Fibroblast of upper back skin (primary cell): ENCODE data around the gene HCST.

Experiments used
- DNase-seq: peaks from one replicate; pipeline ENCODE4 v3.0.0-alpha.2; 2013

Gene HCST

DNA sequence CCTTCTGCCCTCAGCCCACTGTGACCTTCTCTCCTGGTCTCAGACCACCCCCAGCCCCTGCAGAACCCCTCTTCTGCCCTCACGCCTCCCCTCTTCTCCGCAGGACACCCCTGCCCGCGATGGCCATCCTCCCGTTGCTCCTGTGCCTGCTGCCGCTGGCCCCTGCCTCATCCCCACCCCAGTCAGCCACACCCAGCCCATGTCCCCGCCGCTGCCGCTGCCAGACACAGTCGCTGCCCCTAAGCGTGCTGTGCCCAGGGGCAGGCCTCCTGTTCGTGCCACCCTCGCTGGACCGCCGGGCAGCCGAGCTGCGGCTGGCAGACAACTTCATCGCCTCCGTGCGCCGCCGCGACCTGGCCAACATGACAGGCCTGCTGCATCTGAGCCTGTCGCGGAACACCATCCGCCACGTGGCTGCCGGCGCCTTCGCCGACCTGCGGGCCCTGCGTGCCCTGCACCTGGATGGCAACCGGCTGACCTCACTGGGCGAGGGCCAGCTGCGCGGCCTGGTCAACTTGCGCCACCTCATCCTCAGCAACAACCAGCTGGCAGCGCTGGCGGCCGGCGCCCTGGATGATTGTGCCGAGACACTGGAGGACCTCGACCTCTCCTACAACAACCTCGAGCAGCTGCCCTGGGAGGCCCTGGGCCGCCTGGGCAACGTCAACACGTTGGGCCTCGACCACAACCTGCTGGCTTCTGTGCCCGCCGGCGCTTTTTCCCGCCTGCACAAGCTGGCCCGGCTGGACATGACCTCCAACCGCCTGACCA lies 37.2 kb downstream of the HCST start:
- no peak for DNase-seq

DNA sequence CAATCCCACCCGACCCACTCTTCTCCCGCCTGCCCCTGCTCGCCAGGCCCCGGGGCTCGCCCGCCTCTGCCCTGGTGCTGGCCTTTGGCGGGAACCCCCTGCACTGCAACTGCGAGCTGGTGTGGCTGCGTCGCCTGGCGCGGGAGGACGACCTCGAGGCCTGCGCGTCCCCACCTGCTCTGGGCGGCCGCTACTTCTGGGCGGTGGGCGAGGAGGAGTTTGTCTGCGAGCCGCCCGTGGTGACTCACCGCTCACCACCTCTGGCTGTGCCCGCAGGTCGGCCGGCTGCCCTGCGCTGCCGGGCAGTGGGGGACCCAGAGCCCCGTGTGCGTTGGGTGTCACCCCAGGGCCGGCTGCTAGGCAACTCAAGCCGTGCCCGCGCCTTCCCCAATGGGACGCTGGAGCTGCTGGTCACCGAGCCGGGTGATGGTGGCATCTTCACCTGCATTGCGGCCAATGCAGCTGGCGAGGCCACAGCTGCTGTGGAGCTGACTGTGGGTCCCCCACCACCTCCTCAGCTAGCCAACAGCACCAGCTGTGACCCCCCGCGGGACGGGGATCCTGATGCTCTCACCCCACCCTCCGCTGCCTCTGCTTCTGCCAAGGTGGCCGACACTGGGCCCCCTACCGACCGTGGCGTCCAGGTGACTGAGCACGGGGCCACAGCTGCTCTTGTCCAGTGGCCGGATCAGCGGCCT lies 37.9 kb downstream of the HCST start:
- DNase-seq = no peak

DNA sequence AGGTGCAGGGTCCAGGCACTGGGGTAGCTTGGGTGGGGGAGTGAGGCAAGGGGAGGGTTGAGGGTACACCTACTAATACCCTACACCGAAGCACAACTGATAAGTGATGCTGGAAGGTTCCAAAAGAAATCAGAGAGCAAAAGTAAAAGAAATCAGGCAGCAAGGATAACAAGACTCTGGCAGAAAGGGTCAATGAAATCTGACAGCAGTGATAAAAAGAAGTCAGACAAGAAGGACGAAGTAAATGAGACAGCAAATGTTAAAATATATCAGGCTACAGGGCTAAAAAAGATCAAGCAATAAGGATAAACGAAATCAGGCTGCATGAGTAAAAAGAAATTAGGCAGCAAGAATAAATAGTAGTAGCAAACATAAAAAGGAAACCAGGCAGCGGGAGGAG lies 38.5 kb downstream of the HCST start:
- DNase-seq = no peak

DNA sequence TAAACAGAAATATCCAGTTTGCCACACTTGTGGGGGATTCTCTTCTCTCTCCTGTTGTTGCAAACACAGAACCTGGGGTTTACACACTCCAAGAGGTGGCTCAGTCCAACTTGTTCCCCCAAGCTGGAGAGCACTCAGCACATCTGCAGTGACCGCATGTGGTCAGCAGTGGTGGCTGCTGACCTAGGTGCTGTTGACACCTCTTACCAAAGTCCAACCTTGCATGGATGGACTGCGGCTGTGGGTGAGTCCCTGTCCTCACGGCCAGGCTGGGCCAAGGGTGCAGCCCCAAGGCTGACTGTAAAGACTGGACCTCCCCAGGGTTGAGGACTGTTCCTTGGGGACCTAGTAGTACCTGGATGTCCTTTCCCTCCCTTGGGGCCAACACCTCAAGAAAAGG lies 39.9 kb downstream of the HCST start:
- no peak for DNase-seq

DNA sequence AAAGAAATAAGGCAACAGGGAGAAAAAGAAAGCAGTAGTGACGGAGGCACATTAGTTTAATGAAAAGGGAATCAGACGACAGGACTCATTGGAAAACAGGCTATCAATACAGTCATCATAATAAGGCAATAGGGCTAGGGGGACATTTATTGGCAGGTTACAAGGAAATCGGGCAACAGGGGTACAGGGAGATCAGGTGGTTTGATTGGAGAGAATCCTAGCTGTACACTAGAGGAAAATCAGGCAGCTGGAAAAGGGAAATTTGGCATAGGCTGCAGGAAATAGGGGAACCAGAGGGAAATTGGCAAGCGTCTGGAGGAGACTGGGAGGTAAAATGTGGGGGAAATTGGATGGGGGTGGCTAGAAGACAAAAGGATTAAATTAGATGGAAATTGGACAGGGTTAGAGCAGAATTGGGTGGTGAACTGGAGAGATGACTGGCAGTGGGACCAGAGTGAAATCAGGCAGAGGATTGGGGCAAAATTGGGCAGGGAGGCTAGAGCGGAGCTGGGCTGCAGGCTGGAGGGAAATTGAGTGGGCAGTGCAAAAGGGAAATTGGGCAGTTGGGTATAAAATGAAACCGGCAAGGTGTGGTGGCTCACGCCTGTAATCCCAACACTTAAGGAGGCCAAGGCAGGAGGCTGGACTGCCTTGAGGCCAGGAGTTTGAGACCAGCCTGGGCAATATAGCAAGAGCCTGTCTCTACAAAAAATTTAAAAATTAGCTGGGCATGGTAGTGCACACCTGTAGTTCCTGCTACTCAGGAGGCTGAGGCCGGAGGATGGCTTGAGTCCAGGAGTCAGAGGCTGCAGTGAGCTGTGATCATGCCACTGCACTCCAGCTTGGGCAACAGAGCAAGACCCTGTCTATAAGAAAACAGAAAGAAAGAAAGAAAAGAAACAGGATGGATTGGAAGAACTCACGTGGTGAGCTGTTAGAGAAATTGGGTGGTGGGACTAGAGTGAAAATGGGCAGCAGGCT lies 41.3 kb downstream of the HCST start:
- DNase-seq = no peak

DNA sequence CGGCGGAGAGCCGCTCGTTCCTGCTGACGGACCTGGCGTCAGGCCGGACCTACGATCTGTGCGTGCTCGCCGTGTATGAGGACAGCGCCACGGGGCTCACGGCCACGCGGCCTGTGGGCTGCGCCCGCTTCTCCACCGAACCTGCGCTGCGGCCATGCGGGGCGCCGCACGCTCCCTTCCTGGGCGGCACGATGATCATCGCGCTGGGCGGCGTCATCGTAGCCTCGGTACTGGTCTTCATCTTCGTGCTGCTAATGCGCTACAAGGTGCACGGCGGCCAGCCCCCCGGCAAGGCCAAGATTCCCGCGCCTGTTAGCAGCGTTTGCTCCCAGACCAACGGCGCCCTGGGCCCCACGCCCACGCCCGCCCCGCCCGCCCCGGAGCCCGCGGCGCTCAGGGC lies 42.2 kb downstream of the HCST start:
- no peak for DNase-seq

DNA sequence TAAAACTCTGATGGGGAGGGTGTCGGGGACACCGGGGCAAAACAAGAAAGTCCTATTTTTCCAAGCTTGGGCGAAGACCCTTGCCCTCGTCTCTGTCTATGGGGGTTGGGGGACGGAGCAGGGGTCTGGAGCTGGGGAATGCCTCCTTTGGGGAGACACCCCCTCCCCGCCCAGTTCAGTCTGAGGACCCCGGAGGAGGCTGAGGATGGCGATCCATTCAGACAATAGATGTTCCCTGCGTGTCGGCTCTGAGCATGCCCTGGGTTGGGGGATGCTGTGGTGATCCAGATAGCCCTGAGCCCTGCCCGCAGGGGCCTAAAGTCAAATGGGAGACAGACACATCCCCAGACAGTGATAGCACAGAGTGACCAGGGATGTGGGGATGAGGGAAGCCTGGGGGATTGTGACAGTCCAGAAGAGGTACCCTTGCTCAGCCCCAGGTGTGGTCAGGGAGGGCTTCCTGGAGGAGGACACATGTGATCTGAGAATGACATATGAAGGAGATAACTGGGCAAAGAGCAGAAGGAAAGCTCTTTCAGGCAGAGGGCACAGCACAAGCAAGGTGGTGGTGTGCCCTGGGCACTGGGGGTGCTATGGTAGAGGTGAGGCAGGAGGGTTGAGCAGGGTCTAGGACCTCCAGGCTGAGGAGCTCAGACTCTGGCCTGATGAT lies 42.9 kb downstream of the HCST start:
- DNase-seq = no peak

DNA sequence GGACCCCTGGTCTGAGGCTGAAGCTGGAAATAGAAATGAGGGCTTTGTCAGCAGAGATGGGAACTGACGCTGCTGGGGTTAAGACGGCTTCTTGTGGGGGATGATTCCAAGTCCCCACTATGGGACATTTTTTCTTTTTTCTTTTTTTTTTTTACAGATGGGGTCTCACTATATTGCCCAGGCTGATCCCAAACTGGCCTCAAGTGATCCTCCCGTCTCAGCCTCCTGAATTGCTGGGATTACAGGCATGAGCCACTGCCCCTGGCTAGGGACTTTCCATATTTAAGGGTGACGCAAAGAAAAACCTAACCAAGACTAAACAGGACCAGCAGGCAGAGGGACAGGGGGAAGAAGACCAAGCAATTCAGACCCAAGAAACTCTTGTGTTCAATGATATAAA lies 43.9 kb downstream of the HCST start:
- no peak for DNase-seq

DNA sequence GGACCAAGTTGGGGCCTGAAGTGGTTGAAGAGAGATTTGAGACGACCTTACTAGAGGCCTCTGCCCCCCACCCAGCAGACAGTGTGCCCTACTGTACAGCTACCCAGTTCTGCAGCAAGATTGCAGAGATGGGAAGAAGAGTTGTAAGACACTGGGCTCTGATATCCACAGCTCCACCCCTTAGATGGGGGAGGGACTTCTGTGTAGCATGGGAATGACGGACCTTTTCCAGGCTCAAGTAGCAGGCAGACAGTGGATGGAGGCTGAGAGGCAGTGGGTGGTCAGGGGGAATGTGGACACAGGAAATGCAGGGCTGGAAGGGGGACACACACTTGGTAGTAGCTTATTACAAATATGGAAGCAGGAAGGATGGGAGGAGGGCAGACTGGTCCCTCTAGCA lies 46.8 kb downstream of the HCST start:
- no peak for DNase-seq
